GM12872 (cell line): ENCODE results near the gene SRSF2.

Source experiments
- CTCF ChIP-seq: IDR thresholded peaks from 3 replicates; pipeline ENCODE4 v1.5.1; 2011; ENCODE audit warnings: low read depth, mild to moderate bottlenecking, low read length, moderate library complexity; ENCODE audit not compliant: insufficient read depth

Gene SRSF2

GRCh38 chr17:76737082-76737675, at the start of gene SRSF2:
SRSF2 (minus strand) TSS chr17:76737331; CDS start chr17:76737160, 171 bp downstream.
- TF ChIP-seq CTCF: no peak

GRCh38 chr17:76784926-76785325, 47.8 kb upstream of the SRSF2 start:
- TF ChIP-seq CTCF: no peak

GRCh38 chr17:76783146-76783545, 46.0 kb upstream of the SRSF2 start:
- TF ChIP-seq CTCF: no peak

- no peak for TF ChIP-seq CTCF
Measured at GRCh38 chr17:76781056-76781982, 44.2 kb upstream of the SRSF2 start.

GRCh38 chr17:76775021-76775600, 38.0 kb upstream of the SRSF2 start:
- no peak for TF ChIP-seq CTCF

GRCh38 chr17:76772842-76773525, 35.9 kb upstream of the SRSF2 start:
- no peak for TF ChIP-seq CTCF

- no peak for TF ChIP-seq CTCF
Measured at GRCh38 chr17:76758570-76758969, 21.4 kb upstream of the SRSF2 start.
